NCI-H345 treated with DMSO at 0.1 percent for 48 hours (cell line): Measurements from ENCODE around the gene NEIL1.
"Not testable (repeated sequence)": the region's sequence is repeated elsewhere in the genome, so short reads cannot be mapped to it uniquely, and the experiment has no call there.

ENCODE experiments used
- DNase-seq: peaks from one replicate; lab custom pipeline; 2025; ENCODE audit not compliant: unreplicated experiment; lab: John Stamatoyannopoulos, UW

Gene NEIL1, protein sequence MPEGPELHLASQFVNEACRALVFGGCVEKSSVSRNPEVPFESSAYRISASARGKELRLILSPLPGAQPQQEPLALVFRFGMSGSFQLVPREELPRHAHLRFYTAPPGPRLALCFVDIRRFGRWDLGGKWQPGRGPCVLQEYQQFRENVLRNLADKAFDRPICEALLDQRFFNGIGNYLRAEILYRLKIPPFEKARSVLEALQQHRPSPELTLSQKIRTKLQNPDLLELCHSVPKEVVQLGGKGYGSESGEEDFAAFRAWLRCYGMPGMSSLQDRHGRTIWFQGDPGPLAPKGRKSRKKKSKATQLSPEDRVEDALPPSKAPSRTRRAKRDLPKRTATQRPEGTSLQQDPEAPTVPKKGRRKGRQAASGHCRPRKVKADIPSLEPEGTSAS

DNA sequence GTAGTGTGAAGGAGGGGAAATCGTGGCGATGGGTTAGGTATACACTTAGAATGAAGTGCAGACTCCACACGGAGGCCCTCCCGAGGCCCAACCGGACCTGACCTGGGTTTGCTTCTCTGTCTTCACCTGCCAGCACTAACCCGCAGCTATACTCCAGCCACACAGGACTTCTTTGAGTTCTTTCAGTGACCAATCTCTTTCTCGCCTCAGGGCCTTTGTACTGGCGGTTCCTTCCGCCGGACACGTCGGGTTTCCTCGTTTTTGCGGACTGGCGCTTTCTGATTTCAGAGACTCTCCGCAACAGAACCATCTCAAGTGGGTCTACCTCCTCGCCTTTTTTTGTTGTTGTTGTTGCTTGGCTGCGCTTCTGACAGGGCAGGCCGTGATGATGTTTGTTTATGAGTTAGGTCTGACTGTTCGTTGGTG lies at the start of gene NEIL1:
NEIL1 (plus strand) TSS at position 244 of the 426 bp plus-strand sequence. CDS start 1,867 bp downstream, outside the sequence.
- no peak for DNase-seq

DNA sequence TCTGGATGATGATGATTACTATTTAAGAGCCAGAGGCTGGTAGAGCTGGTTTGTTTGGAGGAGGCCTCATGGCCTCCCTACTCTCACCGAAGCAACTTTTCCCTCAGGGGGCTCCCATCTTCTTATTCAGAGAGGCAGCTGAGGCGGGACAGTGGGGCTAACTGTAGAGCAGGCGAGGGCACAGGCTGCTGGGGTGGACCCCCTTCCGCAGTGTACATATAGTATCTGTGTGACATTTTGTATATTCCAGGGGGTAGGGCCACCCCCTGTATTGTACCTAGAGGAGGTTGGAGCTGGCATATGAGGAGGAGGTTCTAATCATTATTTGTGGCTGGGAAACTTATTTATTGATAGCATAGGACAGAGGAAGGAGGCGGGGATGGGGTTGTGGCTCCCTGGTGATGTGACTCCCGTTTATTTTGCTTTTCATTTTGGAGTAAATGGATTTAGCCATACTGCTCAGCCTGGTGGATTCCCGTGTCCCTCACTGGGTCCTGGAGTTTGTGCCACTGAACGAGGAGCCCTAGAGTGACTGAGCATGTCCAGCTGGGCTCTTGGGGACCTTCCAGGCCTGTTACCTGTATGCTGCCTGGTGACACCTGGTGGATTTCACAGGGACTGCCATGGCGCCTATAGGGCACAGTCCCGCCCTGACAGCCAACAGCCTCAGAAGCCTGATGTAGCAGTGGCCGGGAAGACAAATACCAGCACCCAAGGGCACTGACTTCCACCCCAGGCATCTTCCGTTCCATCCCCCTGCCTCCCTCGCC lies 48.1 kb upstream of the NEIL1 start:
- not testable (repeated sequence) for DNase-seq

- not testable (repeated sequence) for DNase-seq
Observed at GRCh38 chr15:75299311-75299688, 47.5 kb upstream of the NEIL1 start.

GRCh38 chr15:75300026-75300425 lies 46.8 kb upstream of the NEIL1 start:
- DNase-seq = not testable (repeated sequence)

DNA sequence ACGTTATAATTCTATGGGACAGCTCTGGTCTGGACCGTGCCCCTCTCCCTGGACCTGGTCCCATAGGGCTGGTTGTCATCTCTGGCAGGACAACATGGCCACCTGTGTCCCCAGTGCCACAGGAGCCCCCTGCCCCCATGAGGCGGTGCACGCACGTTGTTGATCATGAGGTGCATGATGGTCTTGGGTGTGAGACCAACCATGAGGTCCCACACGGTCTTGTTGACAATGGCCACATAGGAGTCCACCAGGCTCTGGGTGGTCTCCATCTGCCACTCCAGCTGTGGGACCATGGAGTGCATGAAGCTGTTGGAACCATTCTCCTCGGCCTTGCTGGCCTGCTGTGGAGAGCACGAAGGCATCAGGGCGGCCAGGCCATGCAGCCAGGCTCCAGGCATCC lies 44.5 kb upstream of the NEIL1 start:
- DNase-seq = no peak

- DNase-seq = not testable (repeated sequence)
Observed at GRCh38 chr15:75302753-75303152, 44.1 kb upstream of the NEIL1 start.

DNA sequence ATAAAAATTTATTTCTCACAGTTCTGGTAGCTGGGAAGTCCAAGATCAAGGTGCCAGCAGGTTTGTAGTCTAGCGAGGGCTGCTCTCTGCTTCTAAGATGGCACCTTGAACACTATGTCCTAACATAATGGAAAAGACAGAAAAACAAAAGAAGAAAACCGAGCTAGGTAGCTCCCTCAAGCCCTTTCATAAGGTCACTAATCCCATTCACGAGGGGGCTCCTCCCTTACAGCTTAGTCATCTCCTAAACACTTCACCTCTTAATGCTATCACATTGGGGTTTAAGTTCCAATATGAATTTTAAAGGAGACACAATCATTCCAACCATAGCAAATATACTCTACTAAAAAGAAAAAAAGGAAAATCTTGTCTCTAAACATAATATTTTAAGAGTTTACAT lies 40.7 kb upstream of the NEIL1 start:
- DNase-seq = no peak

- no peak for DNase-seq
Observed at GRCh38 chr15:75307778-75308390, 39.0 kb upstream of the NEIL1 start.

- DNase-seq = no peak
Observed at GRCh38 chr15:75309711-75310110, 37.1 kb upstream of the NEIL1 start.

DNA sequence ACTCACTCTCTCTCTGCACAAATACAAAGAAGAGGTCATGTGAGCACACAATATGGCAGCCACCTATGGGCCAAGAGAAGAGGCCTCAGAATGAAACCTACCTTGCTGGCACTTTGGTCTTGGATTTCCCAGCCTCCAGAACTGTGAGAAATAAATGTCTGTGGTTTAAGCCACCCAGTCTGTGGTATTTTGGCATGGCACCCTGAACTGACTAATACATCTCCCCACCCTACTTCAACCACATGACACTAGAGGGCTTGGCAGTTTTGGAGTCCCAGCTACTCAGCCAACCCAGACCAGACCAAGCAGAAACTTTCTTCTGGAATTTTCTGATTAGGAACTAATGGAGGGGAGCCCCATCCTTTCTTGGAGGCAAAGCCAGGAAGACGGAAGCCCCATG lies 34.3 kb upstream of the NEIL1 start:
- not testable (repeated sequence) for DNase-seq

GRCh38 chr15:75313116-75313845 lies 33.6 kb upstream of the NEIL1 start:
- DNase-seq = no peak

- DNase-seq = no peak
Observed at GRCh38 chr15:75314552-75315290, 32.1 kb upstream of the NEIL1 start.

GRCh38 chr15:75319231-75319897 lies 27.5 kb upstream of the NEIL1 start:
- DNase-seq = not testable (repeated sequence)

- no peak for DNase-seq
Observed at GRCh38 chr15:75321711-75322110, 25.1 kb upstream of the NEIL1 start.

DNA sequence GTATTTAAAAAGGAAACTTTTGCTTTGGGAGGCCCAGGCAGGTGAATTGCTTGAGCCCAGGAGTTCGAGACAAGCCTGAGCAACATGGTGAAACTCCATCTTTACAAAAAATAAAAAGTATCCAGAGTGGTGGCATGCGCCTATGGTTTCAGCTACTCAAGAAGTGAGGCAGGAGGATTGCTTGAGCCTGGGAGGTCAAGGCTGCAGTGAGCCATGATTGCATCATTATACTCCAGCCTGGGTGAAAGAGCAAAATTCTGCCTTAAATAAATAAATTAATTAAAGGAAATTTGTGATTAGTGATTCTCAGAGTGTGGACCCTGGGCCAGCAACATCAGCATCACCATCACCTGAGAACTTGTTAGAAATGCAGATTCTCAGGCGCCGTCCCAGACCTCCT lies 20.9 kb upstream of the NEIL1 start:
- DNase-seq = no peak

DNA sequence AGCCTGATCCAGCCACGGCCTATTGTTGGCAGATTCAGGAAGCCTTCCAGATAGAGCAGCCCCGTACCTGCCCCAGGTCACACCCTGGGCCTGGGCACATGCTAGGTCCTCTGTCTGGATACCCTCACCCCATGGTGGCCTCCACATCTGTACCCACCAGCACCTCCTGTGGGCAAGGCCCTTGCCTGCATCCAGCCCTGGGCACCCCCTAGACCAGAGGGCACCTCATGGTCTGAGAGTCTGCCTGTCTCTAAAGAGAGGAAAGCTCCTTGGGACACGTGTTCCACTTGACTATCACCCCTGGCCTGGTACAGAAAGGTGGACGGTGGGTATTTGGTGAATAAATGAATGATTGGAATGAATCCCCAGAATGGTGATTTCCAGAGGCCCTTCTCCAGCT lies 19.8 kb upstream of the NEIL1 start:
- no peak for DNase-seq

GRCh38 chr15:75327491-75327890 lies 19.3 kb upstream of the NEIL1 start:
- no peak for DNase-seq

DNA sequence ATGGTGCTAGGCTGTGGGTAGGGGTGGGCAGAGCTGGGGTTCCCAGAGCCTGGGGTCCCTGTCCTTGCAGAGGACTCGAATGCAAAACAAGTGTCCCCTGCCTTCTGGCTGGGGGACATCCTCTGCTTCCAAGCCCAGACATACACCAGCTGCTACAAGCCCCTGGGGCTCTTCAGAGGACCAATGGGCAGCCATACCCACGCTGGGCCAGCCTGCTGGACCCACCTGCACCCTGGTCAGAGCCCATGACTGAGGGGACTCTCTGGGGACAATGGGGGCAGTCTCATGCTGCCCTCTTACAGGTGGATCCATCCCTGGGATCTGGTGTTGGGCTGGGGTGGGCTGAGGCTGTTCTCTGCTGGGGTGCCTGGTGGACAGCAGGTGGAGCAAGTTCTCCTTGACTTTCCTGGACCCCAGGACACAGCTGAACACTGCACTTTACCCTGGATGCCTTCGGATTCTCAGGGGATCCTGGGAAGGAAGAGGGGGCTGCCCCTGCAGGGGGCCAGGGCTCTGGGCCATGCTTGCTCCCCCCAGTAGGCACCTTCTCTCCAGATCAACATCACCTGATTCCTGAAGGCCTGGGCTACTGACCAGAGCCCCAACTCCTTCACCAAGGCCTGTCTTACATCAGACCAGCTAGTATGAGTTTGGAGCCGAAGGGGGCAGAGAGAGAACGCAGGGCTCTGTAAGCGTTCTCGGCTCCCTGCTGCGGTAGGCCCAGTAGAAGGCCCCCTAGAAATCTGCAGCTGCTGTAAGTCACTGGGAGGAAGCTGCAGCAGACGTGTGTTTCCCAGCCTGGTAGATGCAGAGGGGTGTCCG lies 18.1 kb upstream of the NEIL1 start:
- no peak for DNase-seq

DNA sequence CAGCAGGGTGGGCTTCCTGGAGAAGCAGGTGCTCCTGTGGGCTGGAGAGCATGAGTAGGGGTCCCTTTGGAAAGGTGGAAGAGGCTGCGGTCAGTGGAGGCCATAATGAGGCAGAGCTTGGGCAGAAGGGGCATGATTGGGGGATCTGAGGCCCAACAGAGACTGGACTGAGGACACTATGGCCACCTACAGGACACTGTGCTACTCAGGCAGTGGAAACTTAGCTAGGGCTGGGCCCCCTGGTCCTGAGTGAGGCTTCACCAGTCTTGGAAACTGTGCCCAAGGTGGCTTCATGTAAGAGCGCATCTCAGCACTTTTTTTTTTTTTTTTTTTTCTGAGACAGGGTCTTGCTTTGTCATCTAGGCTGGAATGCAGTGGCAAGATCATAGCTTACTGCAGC lies 17.3 kb upstream of the NEIL1 start:
- DNase-seq = no peak
